Suprapubic skin (tissue), 4 donors: ENCODE data around the gene TNNT2. TPM values are rescaled to one million over a fixed set of nuclear protein-coding genes. Genes with fewer than 3 reads are reported as not detected.

Source experiments
- DNase-seq, 2 donors: peaks; one replicate each; pipeline ENCODE4 v3.0.0-alpha.2; 2019; ENCODE audit warnings: low spot score in 2 of 2
- H3K27ac ChIP-seq: fragments of 200-600 bp; sonication (generic); one replicate; pipeline ENCODE4 v1.5.1; 2019
- H3K27me3 ChIP-seq: fragments of 200-600 bp; sonication (generic); one replicate; pipeline ENCODE4 v1.5.1; 2019
- H3K36me3 ChIP-seq: fragments of 200-600 bp; sonication (generic); one replicate; pipeline ENCODE4 v1.5.1; 2019
- H3K4me1 ChIP-seq: fragments of 200-600 bp; sonication (generic); one replicate; pipeline ENCODE4 v1.5.1; 2019
- H3K4me3 ChIP-seq: fragments of 200-600 bp; sonication (generic); one replicate; pipeline ENCODE4 v1.5.1; 2019; ENCODE audit warnings: mild to moderate bottlenecking
- H3K9me3 ChIP-seq: fragments of 200-600 bp; sonication (generic); one replicate; pipeline ENCODE4 v1.5.1; 2019
- EP300 ChIP-seq: sonication (generic); formaldehyde crosslinking; IDR thresholded peaks from one replicate; pipeline ENCODE4 v1.6.1; 2017; ENCODE audit warnings: antibody characterized with exemption
- POLR2A ChIP-seq, 2 donors: fragments of 450-650 bp; IDR thresholded peaks; one replicate each; pipeline ENCODE4 v1.6.1; 2017; ENCODE audit warnings: antibody characterized with exemption in 2 of 2, mild to moderate bottlenecking in 2 of 2, moderate library complexity in 2 of 2
- POLR2AphosphoS5 ChIP-seq, 3 donors: sonication (generic); formaldehyde crosslinking; IDR thresholded peaks; one replicate each; pipeline ENCODE4 v1.6.1; 2017; ENCODE audit warnings: antibody characterized with exemption in 3 of 3
- WGBS: methylation state at CpG from one replicate; pipeline ENCODE4 v1.1.5; 2018; 5-methylcytosine and 5-hydroxymethylcytosine counted together
- total RNA-seq, 4 donors: library from RNA; depleted of rRNA; stranded (reverse); fragments of >200 nt; gene quantifications; one replicate each; pipeline ENCODE4 v1.1.0, GENCODE V29; 2016
- TF ChIP-seq, protein P1 (sequence below), 2 donors: fragments of 200-600 bp in 1 of 2; fragments of 450-650 bp in 1 of 2; sonication (generic) in 1 of 2; IDR thresholded peaks; one replicate each; pipeline ENCODE4 v1.5.1; 2016 to 2019; ENCODE audit warnings: antibody characterized with exemption in 2 of 2, mild to moderate bottlenecking in 1 of 2, moderate library complexity in 1 of 2

Gene TNNT2
- total RNA-seq, 4 donors from 2014 or later = 7.9 to 54.6 (median 19.0) TPM

- TF ChIP-seq, protein P1, sequence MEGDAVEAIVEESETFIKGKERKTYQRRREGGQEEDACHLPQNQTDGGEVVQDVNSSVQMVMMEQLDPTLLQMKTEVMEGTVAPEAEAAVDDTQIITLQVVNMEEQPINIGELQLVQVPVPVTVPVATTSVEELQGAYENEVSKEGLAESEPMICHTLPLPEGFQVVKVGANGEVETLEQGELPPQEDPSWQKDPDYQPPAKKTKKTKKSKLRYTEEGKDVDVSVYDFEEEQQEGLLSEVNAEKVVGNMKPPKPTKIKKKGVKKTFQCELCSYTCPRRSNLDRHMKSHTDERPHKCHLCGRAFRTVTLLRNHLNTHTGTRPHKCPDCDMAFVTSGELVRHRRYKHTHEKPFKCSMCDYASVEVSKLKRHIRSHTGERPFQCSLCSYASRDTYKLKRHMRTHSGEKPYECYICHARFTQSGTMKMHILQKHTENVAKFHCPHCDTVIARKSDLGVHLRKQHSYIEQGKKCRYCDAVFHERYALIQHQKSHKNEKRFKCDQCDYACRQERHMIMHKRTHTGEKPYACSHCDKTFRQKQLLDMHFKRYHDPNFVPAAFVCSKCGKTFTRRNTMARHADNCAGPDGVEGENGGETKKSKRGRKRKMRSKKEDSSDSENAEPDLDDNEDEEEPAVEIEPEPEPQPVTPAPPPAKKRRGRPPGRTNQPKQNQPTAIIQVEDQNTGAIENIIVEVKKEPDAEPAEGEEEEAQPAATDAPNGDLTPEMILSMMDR (IDR thresholded peaks at IDR 0.05) = no peak
- no peak for TF ChIP-seq POLR2AphosphoS5 (IDR thresholded peaks at IDR 0.05)
- no peak for TF ChIP-seq POLR2A (IDR thresholded peaks at IDR 0.05)
- no peak for TF ChIP-seq EP300
- no peak overlapping the region for H3K27ac ChIP-seq
- no peaks in the 10 kb centered on the region for H3K9me3 ChIP-seq
- 61% methylated on average over 6 of the region's 6 CpGs for WGBS
- DNase-seq = no peak
- H3K4me1 ChIP-seq = peaks cover 16% of the 10 kb centered on the region
- no peak overlapping the region for H3K4me3 ChIP-seq
- H3K36me3 ChIP-seq = no peaks in the 10 kb centered on the region
- peaks cover 49% of the 10 kb centered on the region for H3K27me3 ChIP-seq
Observed at GRCh38 chr1:201371792-201372191, 5.7 kb downstream of the TNNT2 start.

DNA sequence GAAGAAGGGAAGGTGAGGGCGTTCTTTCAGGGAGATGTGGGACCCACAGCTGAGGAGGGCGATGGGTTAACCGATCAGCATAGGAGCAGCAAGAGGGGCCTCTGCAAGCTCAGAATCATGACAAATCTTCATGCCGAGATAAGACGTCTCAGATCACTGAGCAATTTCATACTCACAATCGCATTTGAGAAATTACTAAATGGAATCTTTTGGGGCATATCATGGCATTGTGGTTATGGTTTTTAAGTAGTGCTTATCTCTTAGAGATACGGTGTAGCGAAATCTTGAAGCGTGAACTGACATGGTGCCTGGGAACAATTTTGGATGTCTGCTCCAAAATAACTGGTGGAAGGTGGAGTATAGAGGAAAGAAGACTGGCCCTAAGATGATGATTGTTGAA is 6.2 kb downstream of the TNNT2 start:
- H3K9me3 ChIP-seq = no peaks in the 10 kb centered on the region
- TF ChIP-seq EP300 = no peak
- TF ChIP-seq POLR2AphosphoS5 (IDR thresholded peaks at IDR 0.05) = no peak
- TF ChIP-seq, protein P1 (IDR thresholded peaks at IDR 0.05) = no peak
- no peak for TF ChIP-seq POLR2A (IDR thresholded peaks at IDR 0.05)
- peaks cover 14% of the 10 kb centered on the region for H3K4me1 ChIP-seq
- WGBS = 85% methylated on average over 9 of the region's 9 CpGs
- DNase-seq = no peak
- H3K27me3 ChIP-seq = peaks cover 49% of the 10 kb centered on the region
- H3K27ac ChIP-seq = no peak overlapping the region
- no peak overlapping the region for H3K4me3 ChIP-seq
- no peaks in the 10 kb centered on the region for H3K36me3 ChIP-seq

DNA sequence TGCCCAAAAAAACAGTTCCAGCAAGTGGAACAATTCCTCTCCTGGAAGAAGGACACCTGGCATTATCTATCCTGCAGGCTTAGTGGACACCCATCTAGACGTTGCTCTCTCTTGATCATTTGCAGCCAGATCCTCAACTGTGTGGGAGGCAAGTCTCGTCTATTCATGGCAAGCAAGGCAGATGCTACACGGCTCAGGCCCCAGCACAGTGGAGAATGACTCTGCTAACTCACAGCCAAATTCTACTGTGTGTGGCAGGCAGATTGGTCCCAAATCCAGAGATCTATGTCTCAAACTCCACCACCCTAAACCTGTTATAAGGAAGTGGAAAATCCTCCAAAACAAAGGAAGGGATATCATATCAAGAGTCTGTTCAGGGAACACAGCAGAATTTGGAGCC is 7.0 kb downstream of the TNNT2 start:
- peaks cover 47% of the 10 kb centered on the region for H3K27me3 ChIP-seq

GRCh38 chr1:201369209-201369608 is 8.3 kb downstream of the TNNT2 start:
- Histone ChIP-seq H3K9me3 (no peaks in the 10 kb centered on the region), H3K27ac (no peak overlapping the region), H3K36me3 (no peaks in the 10 kb centered on the region), H3K27me3 (peaks cover 39% of the 10 kb centered on the region), H3K4me3 (no peak overlapping the region), H3K4me1 (no peaks in the 10 kb centered on the region)
- DNase-seq = no peak
- 85% methylated on average over 6 of the region's 6 CpGs for WGBS
- TF ChIP-seq POLR2A (IDR thresholded peaks at IDR 0.05) = no peak
- no peak for TF ChIP-seq EP300
- TF ChIP-seq POLR2AphosphoS5 (IDR thresholded peaks at IDR 0.05) = no peak
- TF ChIP-seq, protein P1 (IDR thresholded peaks at IDR 0.05) = no peak

More for the DNA sequence above, 7.0 kb downstream of the TNNT2 start:
- Histone ChIP-seq H3K36me3 (no peaks in the 10 kb centered on the region), H3K9me3 (no peaks in the 10 kb centered on the region), H3K4me1 (peaks cover 10% of the 10 kb centered on the region), H3K4me3 (no peak overlapping the region), H3K27ac (no peak overlapping the region)
- no peak for DNase-seq
- TF ChIP-seq POLR2A (IDR thresholded peaks at IDR 0.05) = no peak
- no peak for TF ChIP-seq POLR2AphosphoS5 (IDR thresholded peaks at IDR 0.05)
- TF ChIP-seq, protein P1 (IDR thresholded peaks at IDR 0.05) = no peak
- no peak for TF ChIP-seq EP300
- WGBS = 54% methylated on average over 3 of the region's 3 CpGs

DNA sequence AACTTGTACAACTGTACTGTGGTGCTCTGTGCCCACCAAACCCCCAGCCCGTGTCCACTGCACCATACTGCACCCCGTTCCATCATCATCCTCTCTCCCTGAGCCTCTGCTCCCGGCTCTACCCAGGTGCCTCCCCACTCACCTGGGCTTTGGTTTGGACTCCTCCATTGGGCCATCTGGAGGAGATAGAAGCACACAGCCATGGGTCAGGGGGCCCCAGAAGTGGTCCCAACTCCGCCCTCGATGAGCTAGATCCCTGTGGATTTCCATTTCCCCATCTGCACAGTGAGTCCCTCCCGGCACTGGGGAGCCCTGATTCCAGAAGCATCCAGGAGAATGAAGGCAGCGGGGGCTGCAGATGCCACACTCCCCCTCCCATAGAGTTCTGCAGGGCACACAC is 10.8 kb downstream of the TNNT2 start:
- TF ChIP-seq, protein P1 (IDR thresholded peaks at IDR 0.05) = no peak
- TF ChIP-seq POLR2AphosphoS5 (IDR thresholded peaks at IDR 0.05) (no peak), POLR2A (IDR thresholded peaks at IDR 0.05) (no peak), EP300 (no peak)
- Histone ChIP-seq H3K27me3 (peaks cover 24% of the 10 kb centered on the region), H3K27ac (no peak overlapping the region), H3K4me3 (no peak overlapping the region), H3K36me3 (no peaks in the 10 kb centered on the region), H3K9me3 (no peaks in the 10 kb centered on the region), H3K4me1 (no peaks in the 10 kb centered on the region)
- 78% methylated on average over 5 of the region's 7 CpGs for WGBS
- no peak for DNase-seq
